ENCODE results near the gene TSPAN32. TPM values are rescaled to one million over a fixed set of nuclear protein-coding genes. Genes with fewer than 3 reads are reported as not detected.

The TSPAN32 gene
- total RNA-seq, 1 experiment from 2014 or later, result not detected

DNA sequence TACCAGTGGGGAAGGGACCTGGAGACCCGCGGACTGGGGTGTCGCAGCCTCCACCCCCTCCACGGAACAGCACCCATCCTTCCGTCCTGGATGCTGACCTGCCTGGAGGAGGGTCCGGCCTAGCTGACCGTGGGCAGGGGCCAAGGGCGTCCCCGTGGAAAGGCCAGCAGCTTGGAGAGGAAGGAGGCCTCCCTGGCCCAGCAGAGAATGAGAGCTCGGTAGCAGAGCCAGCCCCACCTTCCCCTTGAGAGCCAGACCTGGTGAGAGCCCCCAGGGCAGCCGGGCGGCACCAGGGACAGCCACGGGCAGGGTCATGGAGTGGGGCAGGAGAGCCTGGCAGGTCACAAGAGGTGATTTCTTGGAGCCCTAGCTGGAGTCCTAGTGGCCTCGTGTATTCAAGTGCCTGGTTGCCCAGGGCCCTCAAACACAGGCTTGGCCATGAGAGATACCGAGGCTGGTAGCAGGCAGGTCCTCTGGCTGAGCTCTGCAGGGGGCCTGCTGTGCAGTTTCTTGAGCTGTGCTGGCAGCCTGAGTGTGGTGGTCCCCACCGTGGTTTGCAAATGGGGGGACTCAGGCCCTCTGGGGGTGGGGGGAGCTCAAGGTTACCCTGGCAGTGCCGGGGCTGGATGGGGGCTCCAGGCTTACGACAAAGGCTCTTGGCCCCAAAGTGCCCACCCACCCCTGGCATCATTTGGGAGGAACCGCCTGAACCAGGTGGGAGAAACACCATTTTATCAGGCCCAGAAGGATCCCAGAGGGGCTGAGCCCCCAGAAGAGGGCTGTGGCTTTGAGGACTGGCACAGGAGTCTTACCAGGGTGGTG is 7.6 kb downstream of the TSPAN32 start:
- H3K27me3 ChIP-seq (ENCODE audit: control insufficient read depth, insufficient read depth, low read length), result no peaks in the 10 kb centered on the region
- DNase-seq (ENCODE audit: low read depth, low spot score) (no peak), ATAC-seq (no peak)
- in situ Hi-C loops (cut with HindIII; ENCODE audit: low pct_unique_long_range_greater_than_20kb, low sequenced_read_pairs), result no loop called here
- TF ChIP-seq, protein P1, sequence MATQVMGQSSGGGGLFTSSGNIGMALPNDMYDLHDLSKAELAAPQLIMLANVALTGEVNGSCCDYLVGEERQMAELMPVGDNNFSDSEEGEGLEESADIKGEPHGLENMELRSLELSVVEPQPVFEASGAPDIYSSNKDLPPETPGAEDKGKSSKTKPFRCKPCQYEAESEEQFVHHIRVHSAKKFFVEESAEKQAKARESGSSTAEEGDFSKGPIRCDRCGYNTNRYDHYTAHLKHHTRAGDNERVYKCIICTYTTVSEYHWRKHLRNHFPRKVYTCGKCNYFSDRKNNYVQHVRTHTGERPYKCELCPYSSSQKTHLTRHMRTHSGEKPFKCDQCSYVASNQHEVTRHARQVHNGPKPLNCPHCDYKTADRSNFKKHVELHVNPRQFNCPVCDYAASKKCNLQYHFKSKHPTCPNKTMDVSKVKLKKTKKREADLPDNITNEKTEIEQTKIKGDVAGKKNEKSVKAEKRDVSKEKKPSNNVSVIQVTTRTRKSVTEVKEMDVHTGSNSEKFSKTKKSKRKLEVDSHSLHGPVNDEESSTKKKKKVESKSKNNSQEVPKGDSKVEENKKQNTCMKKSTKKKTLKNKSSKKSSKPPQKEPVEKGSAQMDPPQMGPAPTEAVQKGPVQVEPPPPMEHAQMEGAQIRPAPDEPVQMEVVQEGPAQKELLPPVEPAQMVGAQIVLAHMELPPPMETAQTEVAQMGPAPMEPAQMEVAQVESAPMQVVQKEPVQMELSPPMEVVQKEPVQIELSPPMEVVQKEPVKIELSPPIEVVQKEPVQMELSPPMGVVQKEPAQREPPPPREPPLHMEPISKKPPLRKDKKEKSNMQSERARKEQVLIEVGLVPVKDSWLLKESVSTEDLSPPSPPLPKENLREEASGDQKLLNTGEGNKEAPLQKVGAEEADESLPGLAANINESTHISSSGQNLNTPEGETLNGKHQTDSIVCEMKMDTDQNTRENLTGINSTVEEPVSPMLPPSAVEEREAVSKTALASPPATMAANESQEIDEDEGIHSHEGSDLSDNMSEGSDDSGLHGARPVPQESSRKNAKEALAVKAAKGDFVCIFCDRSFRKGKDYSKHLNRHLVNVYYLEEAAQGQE (IDR thresholded peaks at IDR 0.05; ENCODE audit: insufficient read depth in 1 of 2, low read depth in 2 of 2, low read length in 1 of 2), result no peak
- TF ChIP-seq, protein P2, sequence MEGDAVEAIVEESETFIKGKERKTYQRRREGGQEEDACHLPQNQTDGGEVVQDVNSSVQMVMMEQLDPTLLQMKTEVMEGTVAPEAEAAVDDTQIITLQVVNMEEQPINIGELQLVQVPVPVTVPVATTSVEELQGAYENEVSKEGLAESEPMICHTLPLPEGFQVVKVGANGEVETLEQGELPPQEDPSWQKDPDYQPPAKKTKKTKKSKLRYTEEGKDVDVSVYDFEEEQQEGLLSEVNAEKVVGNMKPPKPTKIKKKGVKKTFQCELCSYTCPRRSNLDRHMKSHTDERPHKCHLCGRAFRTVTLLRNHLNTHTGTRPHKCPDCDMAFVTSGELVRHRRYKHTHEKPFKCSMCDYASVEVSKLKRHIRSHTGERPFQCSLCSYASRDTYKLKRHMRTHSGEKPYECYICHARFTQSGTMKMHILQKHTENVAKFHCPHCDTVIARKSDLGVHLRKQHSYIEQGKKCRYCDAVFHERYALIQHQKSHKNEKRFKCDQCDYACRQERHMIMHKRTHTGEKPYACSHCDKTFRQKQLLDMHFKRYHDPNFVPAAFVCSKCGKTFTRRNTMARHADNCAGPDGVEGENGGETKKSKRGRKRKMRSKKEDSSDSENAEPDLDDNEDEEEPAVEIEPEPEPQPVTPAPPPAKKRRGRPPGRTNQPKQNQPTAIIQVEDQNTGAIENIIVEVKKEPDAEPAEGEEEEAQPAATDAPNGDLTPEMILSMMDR (IDR thresholded peaks at IDR 0.05), result no peak
- no peak for TF ChIP-seq TCF7L2 (IDR thresholded peaks at IDR 0.05; ENCODE audit: low read depth, low read length)
- no peak for TF ChIP-seq POLR2AphosphoS5 (IDR thresholded peaks at IDR 0.05; ENCODE audit: low read depth, low read length)
- TF ChIP-seq SIN3A (IDR thresholded peaks at IDR 0.05; ENCODE audit: borderline replicate concordance, insufficient read depth, low read depth, low read length), result no peak
- no peaks in the 10 kb centered on the region for H3K9me3 ChIP-seq (ENCODE audit: control insufficient read depth, insufficient read depth, low read depth, low read length)
- intact Hi-C loops (cut with micrococcal nuclease; ENCODE audit: unreplicated experiment), result loop anchor here (10.0 kb wide), 1 partner anchor 215 kb away; no protein-coding TSS in a partner anchor
- POLR2A ChIA-PET, result interaction anchor here (0.7 kb wide), 1 partner anchor 589 kb away, joined by 3 read pairs; no protein-coding TSS in a partner anchor
- H3K4me3 ChIP-seq (ENCODE audit: low read depth in 2 of 2, low read length in 2 of 2), result no peak overlapping the region
- H3K36me3 ChIP-seq (ENCODE audit: control insufficient read depth, insufficient read depth, low read length), result no peaks in the 10 kb centered on the region
- no TSS peak for BruUV-seq (replicated peaks)
- H3K27ac ChIP-seq (ENCODE audit: low read length), result no peak overlapping the region
- peaks cover 11% of the 10 kb centered on the region for H3K4me1 ChIP-seq (ENCODE audit: control insufficient read depth, insufficient read depth, low read length)
- CTCF ChIA-PET, result interaction anchor here (0.6 to 1.4 kb wide), 2 partner anchors 110 to 222 kb away, joined by 3 to 4 read pairs; no protein-coding TSS in a partner anchor

DNA sequence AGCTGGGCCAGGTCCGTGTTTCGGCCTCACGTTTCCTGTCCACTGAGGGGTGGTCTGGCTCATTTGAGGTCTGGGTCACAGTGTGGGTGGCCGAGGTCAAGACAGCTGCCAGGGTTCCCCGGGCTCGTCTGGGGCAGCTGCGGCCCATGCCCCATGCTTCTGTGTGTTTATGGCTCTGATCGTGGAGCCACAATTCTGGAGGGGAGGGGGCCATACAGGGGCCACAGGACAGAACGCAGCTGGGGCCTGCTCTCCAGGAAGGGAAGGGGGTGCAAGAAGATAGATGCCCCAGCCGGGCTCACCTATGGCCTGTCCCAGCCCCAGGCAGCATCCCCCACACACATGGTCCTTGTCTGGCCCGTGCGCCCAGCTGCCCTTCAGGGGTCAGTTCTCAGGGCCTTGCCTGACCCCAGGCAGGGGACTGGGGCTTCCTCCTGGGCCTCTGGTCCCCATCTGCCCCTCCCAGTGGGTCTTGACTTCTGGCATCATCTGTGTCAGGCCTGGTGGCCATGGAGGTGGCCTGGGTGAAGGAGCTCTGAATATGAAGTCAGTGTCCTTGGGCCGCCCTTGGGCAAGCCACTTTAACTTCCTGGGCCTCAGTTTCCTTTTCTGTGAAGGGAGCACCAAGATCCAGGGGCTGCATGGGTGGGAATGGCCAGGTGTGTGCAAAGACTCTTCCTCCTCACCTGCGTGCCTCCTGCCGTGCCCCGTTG is 8.4 kb downstream of the TSPAN32 start:
- intact Hi-C loops (cut with micrococcal nuclease; ENCODE audit: unreplicated experiment) (loop anchor here (10.0 kb wide), 1 partner anchor 215 kb away; no protein-coding TSS in a partner anchor), in situ Hi-C loops (cut with HindIII; ENCODE audit: low pct_unique_long_range_greater_than_20kb, low sequenced_read_pairs) (no loop called here)
- TF ChIP-seq, protein P1 (IDR thresholded peaks at IDR 0.05; ENCODE audit: insufficient read depth in 1 of 2, low read depth in 2 of 2, low read length in 1 of 2), result no peak
- TF ChIP-seq, protein P2 (IDR thresholded peaks at IDR 0.05), result no peak
- TF ChIP-seq TCF7L2 (IDR thresholded peaks at IDR 0.05; ENCODE audit: low read depth, low read length), result no peak
- TF ChIP-seq POLR2AphosphoS5 (IDR thresholded peaks at IDR 0.05; ENCODE audit: low read depth, low read length), result no peak
- TF ChIP-seq SIN3A (IDR thresholded peaks at IDR 0.05; ENCODE audit: borderline replicate concordance, insufficient read depth, low read depth, low read length), result no peak
- BruUV-seq (replicated peaks), result no TSS peak
- Histone ChIP-seq H3K9me3 (ENCODE audit: control insufficient read depth, insufficient read depth, low read depth, low read length) (no peaks in the 10 kb centered on the region), H3K4me3 (ENCODE audit: low read depth in 2 of 2, low read length in 2 of 2) (no peak overlapping the region), H3K27ac (ENCODE audit: low read length) (no peak overlapping the region), H3K4me1 (ENCODE audit: control insufficient read depth, insufficient read depth, low read length) (peaks cover 16% of the 10 kb centered on the region), H3K36me3 (ENCODE audit: control insufficient read depth, insufficient read depth, low read length) (no peaks in the 10 kb centered on the region), H3K27me3 (ENCODE audit: control insufficient read depth, insufficient read depth, low read length) (no peaks in the 10 kb centered on the region)
- DNase-seq (ENCODE audit: low read depth, low spot score), result no peak
- no peak for ATAC-seq
- POLR2A ChIA-PET, result interaction anchor here (0.7 kb wide), 1 partner anchor 588 kb away, joined by 3 read pairs; no protein-coding TSS in a partner anchor
- CTCF ChIA-PET, result interaction anchor here (1.0 kb wide), 1 partner anchor 91 kb away, joined by 3 read pairs; the partner anchor contains the start of gene TSSC4
